ENCODE results near the gene C2CD2L. TPM values are rescaled to one million over a fixed set of nuclear protein-coding genes. Genes with fewer than 3 reads are reported as not detected.

Gene C2CD2L
- total RNA-seq, 1 donor from 2014 or later, result 10.8 TPM

DNA sequence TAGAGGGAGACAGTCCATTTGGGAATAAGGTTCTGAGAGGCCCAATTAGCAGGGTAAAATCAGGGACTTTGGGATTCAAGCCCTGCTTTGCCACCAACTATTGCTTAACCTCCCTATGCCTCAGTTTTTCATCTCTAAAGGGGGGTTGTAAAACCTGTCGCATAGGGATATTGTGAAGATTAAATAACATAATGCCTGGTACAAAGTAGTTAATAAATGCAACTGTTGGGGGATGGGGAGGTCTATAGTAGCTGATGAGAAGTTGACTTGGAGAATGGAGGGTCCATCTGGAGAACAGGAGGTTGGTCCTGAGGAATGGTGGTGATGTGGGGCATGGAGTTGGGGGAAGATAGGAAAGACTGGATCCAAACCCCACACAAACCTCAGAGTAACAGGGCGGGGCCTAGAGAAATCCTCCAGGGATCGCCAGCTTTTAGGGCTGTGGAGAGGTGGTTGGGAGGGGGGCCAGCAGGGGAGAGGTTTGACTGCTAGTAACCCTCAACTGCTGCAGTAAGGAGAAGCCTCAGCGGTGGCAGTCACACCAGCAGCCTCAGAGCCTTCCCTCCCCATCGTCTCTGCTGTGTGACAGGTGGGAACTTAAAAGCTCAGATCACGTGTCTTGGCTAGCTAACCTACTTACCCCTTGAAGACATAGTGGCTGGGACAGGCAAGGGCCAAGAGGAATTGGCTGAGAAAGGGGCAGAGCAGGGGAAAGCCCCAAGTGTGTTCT, 40.6 kb downstream of the C2CD2L start:
- Histone ChIP-seq H3K4me1 (peaks cover 18% of the 10 kb centered on the region), H3K27me3 (ENCODE audit: low read depth) (peaks cover 42% of the 10 kb centered on the region), H3K9me3 (replicated peaks) (no peaks in the 10 kb centered on the region), H3K27ac (replicated peaks) (no peak overlapping the region), H3K4me3 (no peak overlapping the region), H3K36me3 (no peaks in the 10 kb centered on the region)
- intact Hi-C loops (cut with micrococcal nuclease), result loop anchor here (10.0 kb wide), 2 partner anchors 47 to 137 kb away; no protein-coding TSS in a partner anchor
- TF ChIP-seq, protein P1, sequence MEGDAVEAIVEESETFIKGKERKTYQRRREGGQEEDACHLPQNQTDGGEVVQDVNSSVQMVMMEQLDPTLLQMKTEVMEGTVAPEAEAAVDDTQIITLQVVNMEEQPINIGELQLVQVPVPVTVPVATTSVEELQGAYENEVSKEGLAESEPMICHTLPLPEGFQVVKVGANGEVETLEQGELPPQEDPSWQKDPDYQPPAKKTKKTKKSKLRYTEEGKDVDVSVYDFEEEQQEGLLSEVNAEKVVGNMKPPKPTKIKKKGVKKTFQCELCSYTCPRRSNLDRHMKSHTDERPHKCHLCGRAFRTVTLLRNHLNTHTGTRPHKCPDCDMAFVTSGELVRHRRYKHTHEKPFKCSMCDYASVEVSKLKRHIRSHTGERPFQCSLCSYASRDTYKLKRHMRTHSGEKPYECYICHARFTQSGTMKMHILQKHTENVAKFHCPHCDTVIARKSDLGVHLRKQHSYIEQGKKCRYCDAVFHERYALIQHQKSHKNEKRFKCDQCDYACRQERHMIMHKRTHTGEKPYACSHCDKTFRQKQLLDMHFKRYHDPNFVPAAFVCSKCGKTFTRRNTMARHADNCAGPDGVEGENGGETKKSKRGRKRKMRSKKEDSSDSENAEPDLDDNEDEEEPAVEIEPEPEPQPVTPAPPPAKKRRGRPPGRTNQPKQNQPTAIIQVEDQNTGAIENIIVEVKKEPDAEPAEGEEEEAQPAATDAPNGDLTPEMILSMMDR (IDR thresholded peaks at IDR 0.05; ENCODE audit: borderline replicate concordance), result no peak
- no peak for DNase-seq

DNA sequence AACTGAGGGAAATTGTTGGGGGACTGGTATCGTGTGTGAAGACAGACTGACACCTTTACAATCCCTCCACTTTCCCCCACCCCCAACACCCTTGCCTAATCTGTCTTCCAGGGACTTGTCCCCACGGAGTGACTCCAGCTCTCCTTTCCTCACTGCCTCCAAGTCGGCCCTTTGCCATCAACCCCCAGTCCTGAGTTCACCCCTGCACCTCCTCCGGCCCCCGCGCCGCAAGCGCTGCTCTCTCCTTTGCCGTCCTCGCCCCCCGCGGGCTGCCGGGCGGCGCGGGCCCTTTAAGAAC, 41.5 kb downstream of the C2CD2L start:
- peak overlapping the region; percentile 78 for H3K4me3 ChIP-seq
- H3K36me3 ChIP-seq, result no peaks in the 10 kb centered on the region
- TF ChIP-seq, protein P1 (IDR thresholded peaks at IDR 0.05; ENCODE audit: borderline replicate concordance), result no peak
- H3K9me3 ChIP-seq (replicated peaks), result no peaks in the 10 kb centered on the region
- H3K4me1 ChIP-seq, result peaks cover 18% of the 10 kb centered on the region
- no peak overlapping the region for H3K27ac ChIP-seq (replicated peaks)
- DNase-seq, result no peak
- intact Hi-C loops (cut with micrococcal nuclease), result loop anchor here (10.0 kb wide), 2 partner anchors 46 to 136 kb away; no protein-coding TSS in a partner anchor
- H3K27me3 ChIP-seq (ENCODE audit: low read depth), result peaks cover 42% of the 10 kb centered on the region

DNA sequence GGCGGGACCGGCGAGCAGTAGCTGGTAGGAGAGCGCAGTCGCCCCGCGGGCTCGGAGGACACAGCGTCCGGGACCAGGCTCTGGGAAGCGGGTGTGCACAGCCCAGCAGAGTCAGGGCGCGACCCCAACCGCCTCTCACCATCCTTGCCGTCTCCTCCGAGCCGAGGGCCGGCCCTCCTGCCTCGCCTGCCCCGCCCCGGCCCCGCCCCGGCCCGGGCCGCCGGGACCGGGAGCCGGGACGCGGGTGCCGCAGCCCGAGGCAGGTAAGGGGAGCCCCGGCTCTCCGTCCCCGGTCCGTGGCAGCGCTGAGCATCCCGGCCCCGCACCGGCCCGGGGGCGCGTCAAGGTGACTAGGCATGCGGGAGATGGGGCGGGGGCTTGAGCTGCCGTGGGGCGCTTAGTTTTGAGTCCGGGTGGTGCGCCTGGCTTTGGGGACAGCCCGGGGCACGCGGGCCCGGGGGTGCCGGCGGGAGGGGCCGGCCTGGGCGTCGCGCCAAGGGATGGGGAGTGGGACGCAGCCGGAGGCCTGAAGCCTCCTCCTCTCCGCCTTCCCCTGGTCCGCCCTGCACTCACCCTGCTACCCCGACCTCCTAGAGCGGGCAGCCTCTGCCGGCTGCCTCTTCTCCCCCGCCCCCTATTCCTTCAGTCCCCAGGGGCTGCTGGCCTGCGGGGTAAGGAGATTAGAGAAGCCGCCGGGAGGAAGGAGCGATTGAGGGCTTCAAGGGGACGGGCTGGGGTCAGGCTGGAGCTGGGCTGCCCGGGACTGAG, 42.1 kb downstream of the C2CD2L start, which contains the start of gene ABCG4:
Gene ABCG4, plus strand, starts transcription at position 35 of the 768 bp plus-strand sequence. CDS start 914 bp downstream, outside the sequence.
- H3K27me3 ChIP-seq (ENCODE audit: low read depth), result peaks cover 42% of the 10 kb centered on the region
- TF ChIP-seq, protein P1 (IDR thresholded peaks at IDR 0.05; ENCODE audit: borderline replicate concordance), result no peak
- H3K4me3 ChIP-seq, result peak within 1 kb of the TSS; percentile 78
- no peaks in the 10 kb centered on the region for H3K9me3 ChIP-seq (replicated peaks)
- intact Hi-C loops (cut with micrococcal nuclease), result loop anchor here (10.0 kb wide), 2 partner anchors 46 to 136 kb away; no protein-coding TSS in a partner anchor
- H3K27ac ChIP-seq (replicated peaks), result no peak within 1 kb of the TSS
- H3K36me3 ChIP-seq, result no peaks in the 10 kb centered on the region
- DNase-seq, result peak; percentile 27
- H3K4me1 ChIP-seq, result peaks cover 18% of the 10 kb centered on the region

DNA sequence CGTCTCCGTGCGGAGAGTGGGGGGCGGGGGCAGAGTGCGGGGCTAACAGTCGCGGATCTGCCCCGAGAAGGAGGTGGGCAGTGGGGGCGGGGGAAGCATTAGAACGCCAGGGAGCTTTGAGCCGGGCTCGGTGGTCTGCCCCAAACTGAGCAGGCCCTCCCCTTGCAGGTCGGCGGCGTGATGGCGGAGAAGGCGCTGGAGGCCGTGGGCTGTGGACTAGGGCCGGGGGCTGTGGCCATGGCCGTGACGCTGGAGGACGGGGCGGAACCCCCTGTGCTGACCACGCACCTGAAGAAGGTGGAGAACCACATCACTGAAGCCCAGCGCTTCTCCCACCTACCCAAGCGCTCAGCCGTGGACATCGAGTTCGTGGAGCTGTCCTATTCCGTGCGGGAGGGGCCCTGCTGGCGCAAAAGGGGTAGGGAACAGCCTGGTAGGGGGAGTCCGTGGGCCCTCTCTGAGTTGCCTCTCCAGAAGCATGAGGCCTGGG, 42.7 kb downstream of the C2CD2L start:
- H3K27ac ChIP-seq (replicated peaks), result no peak overlapping the region
- no peaks in the 10 kb centered on the region for H3K36me3 ChIP-seq
- intact Hi-C loops (cut with micrococcal nuclease), result loop anchor here (10.0 kb wide), 2 partner anchors 45 to 135 kb away; no protein-coding TSS in a partner anchor
- H3K4me3 ChIP-seq, result peak overlapping the region; percentile 78
- H3K4me1 ChIP-seq, result peaks cover 18% of the 10 kb centered on the region
- H3K27me3 ChIP-seq (ENCODE audit: low read depth), result peaks cover 42% of the 10 kb centered on the region
- H3K9me3 ChIP-seq (replicated peaks), result no peaks in the 10 kb centered on the region
- TF ChIP-seq, protein P1 (IDR thresholded peaks at IDR 0.05; ENCODE audit: borderline replicate concordance), result no peak
- no peak for DNase-seq

DNA sequence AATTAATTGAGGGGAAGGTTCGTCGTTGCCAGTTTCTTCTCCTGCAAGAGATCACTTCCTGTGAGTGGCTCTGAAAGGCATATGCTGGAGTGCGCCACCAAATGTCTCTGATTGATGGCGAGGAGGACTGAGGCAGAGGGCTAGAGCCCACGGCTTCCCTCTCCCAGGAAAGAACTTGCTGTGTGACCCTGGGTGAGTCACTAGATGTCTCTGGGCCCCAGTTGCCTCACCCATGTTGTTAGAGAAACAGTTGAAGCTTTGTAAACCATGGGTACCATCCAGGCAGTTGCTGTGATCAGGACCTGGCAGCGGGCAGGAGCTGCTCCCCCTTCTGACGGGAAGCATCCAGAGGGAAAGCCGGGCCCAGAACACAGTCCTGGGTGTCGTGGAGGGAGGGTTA, 44.9 kb downstream of the C2CD2L start:
- no peaks in the 10 kb centered on the region for H3K36me3 ChIP-seq
- intact Hi-C loops (cut with micrococcal nuclease), result no loop called here
- H3K27ac ChIP-seq (replicated peaks), result no peak overlapping the region

More for the DNA sequence above, 44.9 kb downstream of the C2CD2L start:
- no peak for DNase-seq
- no peaks in the 10 kb centered on the region for H3K9me3 ChIP-seq (replicated peaks)
- TF ChIP-seq, protein P1 (IDR thresholded peaks at IDR 0.05; ENCODE audit: borderline replicate concordance), result no peak
- no peak overlapping the region for H3K4me3 ChIP-seq
- peaks cover 32% of the 10 kb centered on the region for H3K27me3 ChIP-seq (ENCODE audit: low read depth)
- H3K4me1 ChIP-seq, result peaks cover 18% of the 10 kb centered on the region
